Endothelial cell of umbilical vein (primary cell): ENCODE results near the gene OR52D1. TPM values are rescaled to one million over a fixed set of nuclear protein-coding genes. Genes with fewer than 3 reads are reported as not detected.

ENCODE experiments used
- BruUV-seq: library from RNA; stranded (reverse); fragments of 400-500 nt; replicated peaks from 2 replicates; lab custom pipeline; 2021; lab: Mats Ljungman, UMichigan
- CTCF ChIA-PET: fragments of 300-600, 350-600 bp; sonication (Branson Sonifier 250); formaldehyde crosslinking; loops from one replicate; lab custom pipeline; 2021; ENCODE audit warnings: antibody characterized with exemption, inconsistent platforms; lab: Charles Lee
- POLR2A ChIA-PET: fragments of 300-600, 350-600 bp; sonication (Branson Sonifier 250); formaldehyde crosslinking; loops from one replicate; lab custom pipeline; 2021; ENCODE audit warnings: antibody characterized with exemption, inconsistent platforms; lab: Charles Lee
- DNase-seq: peaks from one replicate; pipeline ENCODE4 v3.0.0-alpha.2; 2011; ENCODE audit warnings: low read depth, low spot score
- FAIRE-seq: peaks from 2 replicates; lab custom pipeline; 2011; peaks lifted over from hg19 to GRCh38; lab: Jason Lieb, UNC
- H2AFZ ChIP-seq: 2 replicates; pipeline ENCODE4 v1.6.0; 2012; ENCODE audit warnings: low read depth, low read length, control low read depth, inconsistent platforms
- H3K27ac ChIP-seq: 2 replicates; pipeline ENCODE4 v1.5.1; 2011; ENCODE audit warnings: low read depth, mild to moderate bottlenecking, control low read depth, low read length, moderate library complexity; ENCODE audit not compliant: insufficient read depth
- H3K27me3 ChIP-seq, 2 experiments: 2 replicates each; pipeline versions ENCODE4 v1.6.0 to v1.6.1; 2011; ENCODE audit warnings: low read length in 2 of 2, mixed read lengths in 1 of 2; ENCODE audit not compliant: control insufficient read depth in 2 of 2, insufficient read depth in 2 of 2
- H3K36me3 ChIP-seq, 2 experiments: 2 replicates in 1 of 2; 3 replicates in 1 of 2; pipeline ENCODE4 v1.5.1; 2011; ENCODE audit warnings: low read length in 2 of 2, mild to moderate bottlenecking in 1 of 2, moderate library complexity in 1 of 2; ENCODE audit not compliant: control insufficient read depth in 2 of 2, insufficient read depth in 2 of 2; ENCODE audit errors: extremely low read depth in 1 of 2
- H3K4me1 ChIP-seq: 3 replicates; pipeline ENCODE4 v1.5.1; 2011; ENCODE audit warnings: mild to moderate bottlenecking, low read length; ENCODE audit not compliant: control insufficient read depth, insufficient read depth; ENCODE audit errors: extremely low read depth
- H3K4me2 ChIP-seq: 2 replicates; pipeline ENCODE4 v1.6.1; 2011; ENCODE audit warnings: low read length, control low read depth, mixed read lengths; ENCODE audit not compliant: insufficient read depth
- H3K4me3 ChIP-seq, 3 experiments: fragments of 200-600 bp in 1 of 3; sonication (generic), shearing (Covaris generic) in 1 of 3; replicated peaks in 1 of 3; 2 replicates each; pipeline ENCODE4 v1.5.1; 2011 to 2016; ENCODE audit warnings: control low read depth in 3 of 3, low read length in 3 of 3, mild to moderate bottlenecking in 2 of 3, inconsistent platforms in 1 of 3, low read depth in 1 of 3, moderate library complexity in 1 of 3; ENCODE audit not compliant: insufficient read depth in 1 of 3
- H3K79me2 ChIP-seq: 2 replicates; pipeline ENCODE4 v1.6.0; 2012; ENCODE audit warnings: low read length, inconsistent platforms; ENCODE audit not compliant: control insufficient read depth, insufficient read depth
- H3K9ac ChIP-seq: replicated peaks from 2 replicates; pipeline ENCODE3; 2011; ENCODE audit warnings: low read length, control low read depth; ENCODE audit not compliant: insufficient read depth; ENCODE audit errors: extremely low read depth
- H3K9me1 ChIP-seq: replicated peaks from 3 replicates; pipeline ENCODE4 v1.6.0; 2011; ENCODE audit warnings: mild to moderate bottlenecking, low read length; ENCODE audit not compliant: control insufficient read depth, insufficient read depth; ENCODE audit errors: extremely low read depth
- H3K9me3 ChIP-seq: replicated peaks from 2 replicates; pipeline ENCODE4 v1.5.1; 2012; ENCODE audit warnings: low read length, inconsistent platforms; ENCODE audit not compliant: control insufficient read depth, insufficient read depth
- H4K20me1 ChIP-seq: replicated peaks from 2 replicates; pipeline ENCODE3; 2011; ENCODE audit warnings: mild to moderate bottlenecking, low read length; ENCODE audit not compliant: control insufficient read depth, insufficient read depth; ENCODE audit errors: extremely low read depth
- CTCF ChIP-seq, 2 donors: IDR thresholded peaks; 1 replicate in 1 of 2; 2 replicates in 1 of 2; pipeline ENCODE4 v1.5.1; 2011; ENCODE audit warnings: low read length in 2 of 2, mild to moderate bottlenecking in 2 of 2, moderate library complexity in 2 of 2, control low read depth in 1 of 2, inconsistent platforms in 1 of 2, low read depth in 1 of 2; ENCODE audit not compliant: insufficient read depth in 1 of 2; ENCODE audit errors: extremely low read depth in 1 of 2
- EZH2 ChIP-seq: IDR thresholded peaks from 2 replicates; pipeline ENCODE4 v1.6.1; 2012; ENCODE audit warnings: borderline replicate concordance, low read depth, mild to moderate bottlenecking, moderate library complexity, low read length, inconsistent platforms; ENCODE audit not compliant: severe bottlenecking
- FOS ChIP-seq: IDR thresholded peaks from 2 replicates; pipeline ENCODE4 v1.6.1; 2011; ENCODE audit warnings: mild to moderate bottlenecking, low read length, moderate library complexity, borderline replicate concordance; ENCODE audit not compliant: insufficient read depth
- GATA2 ChIP-seq: IDR thresholded peaks from 2 replicates; pipeline ENCODE4 v1.7.0; 2011; ENCODE audit warnings: low read depth, mild to moderate bottlenecking, moderate library complexity, mixed read lengths, low read length; ENCODE audit not compliant: insufficient read length, insufficient read depth
- JUN ChIP-seq: IDR thresholded peaks from 2 replicates; pipeline ENCODE4 v1.6.1; 2011; ENCODE audit warnings: borderline replicate concordance, low read depth; ENCODE audit not compliant: insufficient read length, insufficient read depth
- MYC ChIP-seq: IDR thresholded peaks from one replicate; pipeline ENCODE4 v1.6.1; 2011; ENCODE audit warnings: mild to moderate bottlenecking, low read depth, low read length
- POLR2A ChIP-seq: IDR thresholded peaks from 2 replicates; pipeline ENCODE4 v1.6.1; 2012; ENCODE audit warnings: low read depth, mild to moderate bottlenecking, control low read depth, low read length
- POLR2AphosphoS5 ChIP-seq: IDR thresholded peaks from 2 replicates; pipeline ENCODE4 v1.6.1; 2012; ENCODE audit warnings: low read depth, mild to moderate bottlenecking, control low read depth, low read length, moderate library complexity; ENCODE audit not compliant: insufficient read depth
- dilution Hi-C: fragments of 300-500 bp; cut with MboI; formaldehyde crosslinking; loops from one replicate; pipeline ENCODE4 v1.15.0; 2019; ENCODE audit warnings: low sequenced_read_pairs; ENCODE audit not compliant: extremely low pct_ligation_motif_present
- intact Hi-C: fragments of 100-400 bp; cut with micrococcal nuclease; formaldehyde crosslinking; loops from one replicate; pipeline ENCODE4 v1.10.0; 2022
- polyA plus RNA-seq, 4 experiments: library from polyadenylated mRNA; depleted of rRNA in 3 of 4; stranded (reverse) in 3 of 4; unstranded in 1 of 4; fragments of >200 nt; gene quantifications; 2 replicates each; pipeline versions ENCODE4 v1.2.1 to v1.2.3, GENCODE V29; 2011 to 2012; ENCODE audit warnings: missing spikeins in 1 of 4
- total RNA-seq: library from RNA; stranded (reverse); gene quantifications from 2 replicates; pipeline ENCODE4 v1.2.3, GENCODE V29; 2021
- TF ChIP-seq, protein P1 (sequence below): IDR thresholded peaks from 2 replicates; pipeline ENCODE4 v1.6.1; 2011; ENCODE audit not compliant: insufficient read depth, insufficient read length

The OR52D1 gene
- total and polyA plus RNA-seq, 2 donors (not counting 3 experiments of a cell fraction or from before 2014, with no cell fraction given) = not detected

GRCh38 chr11:5514841-5515240, 26.4 kb downstream of the OR52D1 start:
- no peak overlapping the region for H3K4me3 ChIP-seq
- H3K4me2 ChIP-seq = no peak overlapping the region
- H3K79me2 ChIP-seq = no peaks in the 10 kb centered on the region
- no peaks in the 10 kb centered on the region for H3K9me1 ChIP-seq
- CTCF ChIA-PET = interaction anchor here (0.6 kb wide), 1 partner anchor 292 kb away, joined by 3 read pairs; no protein-coding TSS in a partner anchor
- POLR2A ChIA-PET = no interaction called here
- no peak for FAIRE-seq
- H3K9me3 ChIP-seq = no peaks in the 10 kb centered on the region
- intact Hi-C loops = no loop called here
- no peak overlapping the region for H3K27ac ChIP-seq
- BruUV-seq = no TSS peak
- H2AFZ ChIP-seq = no peak overlapping the region
- dilution Hi-C loops = no loop called here
- no peaks in the 10 kb centered on the region for H4K20me1 ChIP-seq
- H3K9ac ChIP-seq = no peak overlapping the region
- H3K27me3 ChIP-seq = no peaks in the 10 kb centered on the region
- H3K36me3 ChIP-seq = no peaks in the 10 kb centered on the region
- no peak for DNase-seq
- TF ChIP-seq MYC (no peak), GATA2 (no peak), EZH2 (no peak), POLR2A (no peak), JUN (no peak), CTCF (IDR thresholded peaks at IDR 0.05; ENCODE audit: extremely low read depth in 1 of 2, insufficient read depth in 1 of 2, low read depth in 1 of 2, low read length in 2 of 2) (no peak), FOS (no peak), POLR2AphosphoS5 (no peak)
- TF ChIP-seq, protein P1, sequence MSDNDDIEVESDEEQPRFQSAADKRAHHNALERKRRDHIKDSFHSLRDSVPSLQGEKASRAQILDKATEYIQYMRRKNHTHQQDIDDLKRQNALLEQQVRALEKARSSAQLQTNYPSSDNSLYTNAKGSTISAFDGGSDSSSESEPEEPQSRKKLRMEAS = no peak
- no peaks in the 10 kb centered on the region for H3K4me1 ChIP-seq
